ENCODE results near the gene CLEC3A. TPM values are rescaled to one million over a fixed set of nuclear protein-coding genes. Genes with fewer than 3 reads are reported as not detected.

CLEC3A gene
- polyA plus RNA-seq, 1 donor (not counting 4 experiments of a cell fraction or from before 2014, with no cell fraction given): not detected

DNA sequence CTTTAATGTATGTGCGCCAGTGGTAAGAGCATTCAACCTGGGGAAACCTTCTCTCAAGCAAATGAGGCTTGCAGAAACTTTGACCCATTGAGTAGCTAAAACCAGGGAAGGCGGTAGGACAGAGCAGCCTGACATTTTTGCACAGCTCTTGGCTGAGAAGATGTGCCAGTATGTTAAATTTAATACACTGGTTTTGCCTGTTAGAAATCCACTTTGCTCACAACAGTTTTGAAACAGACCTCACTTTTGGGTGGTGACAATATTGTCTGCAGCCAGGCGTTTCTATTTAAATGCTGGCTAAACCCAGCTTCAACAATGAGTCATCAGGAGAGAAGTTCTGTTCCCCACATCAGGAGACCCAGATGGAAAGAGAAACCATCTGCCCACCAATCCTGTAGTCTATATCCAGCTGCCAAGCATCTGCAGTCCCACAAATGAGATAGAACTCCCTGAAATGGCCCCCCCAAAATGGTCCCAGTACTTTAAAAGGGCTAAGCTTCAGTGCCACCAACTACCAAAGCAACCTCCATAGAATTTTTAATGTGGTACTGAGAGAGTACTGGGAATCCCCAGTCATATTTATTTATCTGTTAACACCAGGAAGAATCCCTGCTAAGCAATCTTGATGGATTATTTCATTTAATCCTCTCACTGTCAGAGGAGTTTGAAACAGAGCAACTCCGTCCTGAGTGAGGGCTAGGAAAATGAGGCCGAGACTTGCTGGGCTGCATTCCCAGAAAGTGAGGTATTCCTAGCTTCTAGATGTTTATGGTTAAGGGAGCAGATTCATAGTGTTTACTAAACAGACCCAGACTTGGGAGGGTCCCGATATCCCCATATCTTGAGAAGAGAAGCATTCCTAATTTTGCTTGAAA lies 29.0 kb upstream of the CLEC3A start:
- Histone ChIP-seq H3K4me3 (ENCODE audit: control insufficient read depth in 2 of 3, extremely low read depth in 1 of 3, insufficient read depth in 2 of 3, low read depth in 1 of 3, low read length in 3 of 3) (no peak overlapping the region), H3K27me3 (ENCODE audit: control insufficient read depth, extremely low read depth, insufficient read depth, low read length) (no peaks in the 10 kb centered on the region), H2AFZ (ENCODE audit: control insufficient read depth, low read length) (no peak overlapping the region), H3K9me1 (ENCODE audit: control insufficient read depth, extremely low read depth, insufficient read depth, low read length) (no peaks in the 10 kb centered on the region), H3K4me1 (ENCODE audit: control insufficient read depth, extremely low read depth, insufficient read depth, low read length) (no peaks in the 10 kb centered on the region), H3K4me2 (ENCODE audit: control insufficient read depth, extremely low read depth, insufficient read depth, low read depth, low read length) (no peak overlapping the region), H3K9ac (ENCODE audit: control insufficient read depth, extremely low read depth, insufficient read depth, low read length) (no peak overlapping the region), H3K9me3 (ENCODE audit: control insufficient read depth, low read depth, low read length) (peaks cover 4% of the 10 kb centered on the region), H4K20me1 (ENCODE audit: control insufficient read depth, extremely low read depth, insufficient read depth, low read length) (no peaks in the 10 kb centered on the region), H3K36me3 (ENCODE audit: control insufficient read depth in 2 of 2, extremely low read depth in 1 of 2, insufficient read depth in 2 of 2, low read length in 2 of 2) (no peaks in the 10 kb centered on the region), H3K79me2 (ENCODE audit: control insufficient read depth, insufficient read depth, low read length) (no peaks in the 10 kb centered on the region), H3K27ac (ENCODE audit: control insufficient read depth, insufficient read depth, low read length) (no peak overlapping the region)
- no peak for DNase-seq (ENCODE audit: low read depth, low spot score)
- dilution Hi-C loops (cut with MboI; ENCODE audit: extremely low pct_ligation_motif_present, low sequenced_read_pairs): no loop called here
- FAIRE-seq: no peak
- no peak for TF ChIP-seq EZH2 (IDR thresholded peaks at IDR 0.05; ENCODE audit: low read length)
- TF ChIP-seq, protein P1, sequence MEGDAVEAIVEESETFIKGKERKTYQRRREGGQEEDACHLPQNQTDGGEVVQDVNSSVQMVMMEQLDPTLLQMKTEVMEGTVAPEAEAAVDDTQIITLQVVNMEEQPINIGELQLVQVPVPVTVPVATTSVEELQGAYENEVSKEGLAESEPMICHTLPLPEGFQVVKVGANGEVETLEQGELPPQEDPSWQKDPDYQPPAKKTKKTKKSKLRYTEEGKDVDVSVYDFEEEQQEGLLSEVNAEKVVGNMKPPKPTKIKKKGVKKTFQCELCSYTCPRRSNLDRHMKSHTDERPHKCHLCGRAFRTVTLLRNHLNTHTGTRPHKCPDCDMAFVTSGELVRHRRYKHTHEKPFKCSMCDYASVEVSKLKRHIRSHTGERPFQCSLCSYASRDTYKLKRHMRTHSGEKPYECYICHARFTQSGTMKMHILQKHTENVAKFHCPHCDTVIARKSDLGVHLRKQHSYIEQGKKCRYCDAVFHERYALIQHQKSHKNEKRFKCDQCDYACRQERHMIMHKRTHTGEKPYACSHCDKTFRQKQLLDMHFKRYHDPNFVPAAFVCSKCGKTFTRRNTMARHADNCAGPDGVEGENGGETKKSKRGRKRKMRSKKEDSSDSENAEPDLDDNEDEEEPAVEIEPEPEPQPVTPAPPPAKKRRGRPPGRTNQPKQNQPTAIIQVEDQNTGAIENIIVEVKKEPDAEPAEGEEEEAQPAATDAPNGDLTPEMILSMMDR (optimal IDR thresholded peaks at IDR 0.05 in 1 of 3, IDR thresholded peaks at IDR 0.05 in 1 of 3, conservative IDR thresholded peaks at IDR 0.05 in 1 of 3; ENCODE audit: extremely low read depth in 1 of 3, insufficient read depth in 2 of 3, low read length in 3 of 3): no peak

DNA sequence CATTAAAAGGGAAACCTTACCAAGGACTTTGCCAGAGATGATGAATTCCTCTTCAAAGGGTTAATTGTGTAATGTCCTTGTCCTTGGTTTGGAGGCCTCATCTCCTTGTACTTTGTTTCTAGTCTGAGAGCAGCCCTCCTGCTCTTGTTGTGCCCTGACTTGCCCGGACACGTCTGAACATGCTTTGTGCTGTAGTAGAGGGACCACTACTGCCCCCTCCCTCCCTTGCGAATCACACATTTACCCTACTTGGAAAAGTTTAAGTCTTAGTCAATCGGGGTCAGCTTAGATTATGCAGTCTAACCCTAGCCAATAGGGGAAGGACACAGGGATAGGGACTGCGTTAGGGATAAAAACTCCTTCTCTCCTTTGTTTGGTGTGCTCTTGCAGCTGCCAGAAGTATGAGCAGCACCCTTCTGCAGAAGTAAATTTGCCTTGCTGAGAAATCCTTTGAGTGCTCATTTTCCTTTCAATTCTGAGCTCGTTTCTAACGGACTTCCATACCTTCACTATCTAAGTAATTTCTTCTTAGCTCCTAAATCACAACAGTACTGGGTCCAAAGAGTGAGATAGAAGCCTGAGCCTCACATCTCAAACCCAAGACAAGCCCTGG lies 26.4 kb upstream of the CLEC3A start:
- Histone ChIP-seq H3K4me3 (ENCODE audit: control insufficient read depth in 2 of 3, extremely low read depth in 1 of 3, insufficient read depth in 2 of 3, low read depth in 1 of 3, low read length in 3 of 3) (no peak overlapping the region), H3K4me2 (ENCODE audit: control insufficient read depth, extremely low read depth, insufficient read depth, low read depth, low read length) (no peak overlapping the region), H3K9me1 (ENCODE audit: control insufficient read depth, extremely low read depth, insufficient read depth, low read length) (no peaks in the 10 kb centered on the region), H3K4me1 (ENCODE audit: control insufficient read depth, extremely low read depth, insufficient read depth, low read length) (no peaks in the 10 kb centered on the region), H3K9ac (ENCODE audit: control insufficient read depth, extremely low read depth, insufficient read depth, low read length) (no peak overlapping the region), H2AFZ (ENCODE audit: control insufficient read depth, low read length) (no peak overlapping the region), H3K79me2 (ENCODE audit: control insufficient read depth, insufficient read depth, low read length) (no peaks in the 10 kb centered on the region), H3K9me3 (ENCODE audit: control insufficient read depth, low read depth, low read length) (peaks cover 4% of the 10 kb centered on the region), H3K27ac (ENCODE audit: control insufficient read depth, insufficient read depth, low read length) (no peak overlapping the region), H3K36me3 (ENCODE audit: control insufficient read depth in 2 of 2, extremely low read depth in 1 of 2, insufficient read depth in 2 of 2, low read length in 2 of 2) (no peaks in the 10 kb centered on the region), H4K20me1 (ENCODE audit: control insufficient read depth, extremely low read depth, insufficient read depth, low read length) (no peaks in the 10 kb centered on the region), H3K27me3 (ENCODE audit: control insufficient read depth, extremely low read depth, insufficient read depth, low read length) (no peaks in the 10 kb centered on the region)
- no peak for DNase-seq (ENCODE audit: low read depth, low spot score)
- FAIRE-seq: no peak
- TF ChIP-seq, protein P1 (optimal IDR thresholded peaks at IDR 0.05 in 1 of 3, IDR thresholded peaks at IDR 0.05 in 1 of 3, conservative IDR thresholded peaks at IDR 0.05 in 1 of 3; ENCODE audit: extremely low read depth in 1 of 3, insufficient read depth in 2 of 3, low read length in 3 of 3): no peak
- TF ChIP-seq EZH2 (IDR thresholded peaks at IDR 0.05; ENCODE audit: low read length): no peak
- dilution Hi-C loops (cut with MboI; ENCODE audit: extremely low pct_ligation_motif_present, low sequenced_read_pairs): no loop called here
